Pancreas (tissue), 10 donors: Measurements from ENCODE around the gene POLR2I. TPM values are rescaled to one million over a fixed set of nuclear protein-coding genes. Genes with fewer than 3 reads are reported as not detected.

ENCODE experiments used
- ATAC-seq, 4 donors: fragments of 200-7000 bp; cut with Tn5 transposase; one replicate each; pipeline versions ENCODE4 v1.8.0 to v1.9.1; 2020; ENCODE audit warnings: mild to moderate bottlenecking in 4 of 4, moderate library complexity in 4 of 4
- DNase-seq, 6 donors: peaks; one replicate each; pipeline ENCODE4 v3.0.0-alpha.2; 2020
- FAIRE-seq: peaks from 2 replicates; lab custom pipeline; 2012; peaks lifted over from hg19 to GRCh38; lab: Jason Lieb, UNC
- H3K27ac ChIP-seq, 4 donors: fragments of 200-600 bp; sonication (generic); 1 replicate in 3 of 4; 2 replicates in 1 of 4; pipeline versions ENCODE4 v1.5.0 to v1.8.0; 2020
- H3K27me3 ChIP-seq, 4 donors: fragments of 200-600 bp; one replicate each; pipeline ENCODE4 v1.8.0; 2021
- H3K36me3 ChIP-seq, 3 donors: fragments of 200-600 bp; sonication (generic) in 1 of 3; one replicate each; pipeline versions ENCODE4 v1.5.0 to v1.8.0; 2020 to 2021
- H3K4me1 ChIP-seq, 3 donors: fragments of 200-600 bp; one replicate each; pipeline ENCODE4 v1.8.0; 2021
- H3K4me3 ChIP-seq, 4 donors: fragments of 200-600 bp; sonication (generic) in 2 of 4; one replicate each; pipeline versions ENCODE4 v1.5.0 to v1.8.0; 2020 to 2021
- H3K9me3 ChIP-seq, 4 donors: fragments of 200-600 bp; one replicate each; pipeline ENCODE4 v1.8.0; 2021
- WGBS, 2 donors: extraction: QIAGEN DNeasy Blood & Tissue Kit; methylation state at CpG; one replicate each; pipeline ENCODE4 v1.1.7; 2013; 5-methylcytosine and 5-hydroxymethylcytosine counted together
- intact Hi-C, 3 donors: fragments of 100-400 bp; cut with DNase I; formaldehyde crosslinking; loops; one replicate each; pipeline versions ENCODE4 v1.11.1 to v1.14.2; 2022
- polyA plus RNA-seq, 2 donors: library from polyadenylated mRNA; stranded (reverse); fragments of 200-250 nt; gene quantifications; one replicate each; pipeline ENCODE4 v1.2.3, GENCODE V29; 2013
- total RNA-seq, 6 donors: library from RNA; stranded (reverse); fragmentation: NEBNext Ultra II Directional in 4 of 6; extraction: Animal tissue kit (Norgen Biotek cat#: 25700) in 4 of 6; gene quantifications; one replicate each; pipeline versions ENCODE4 v1.2.1 to v1.2.4, GENCODE V29; 2021 to 2023
- TF ChIP-seq, protein P1 (sequence below), 4 donors: fragments of 200-600 bp; sonication (generic) in 3 of 4; IDR thresholded peaks; one replicate each; pipeline versions ENCODE4 v1.5.0 to v1.8.0; 2021; ENCODE audit warnings: antibody characterized with exemption in 4 of 4
- donor health status: healthy with polysubstance abuse.
- donor health status: DM: no; HTN: no; CAD: no; lungs with moderate emphysema.
- donor health status: DM: no; HTN: no; CAD: no.
- donor health status: control.
- donor health status: control.
- donor health status: Bipolar disorder and iron deficiency.
- donor health status: DM: yes; HTN: yes; CAD: no.
- donor health status: DM: no; HTN: no; CAD: no.
- donor health status: DM: no; HTN: no; CAD: no.
- donor health status: DM: yes; HTN: yes; CAD: no.

Gene POLR2I
- total and polyA plus RNA-seq, 8 donors, result 29.8 to 58.0 (median 37.1) TPM

DNA sequence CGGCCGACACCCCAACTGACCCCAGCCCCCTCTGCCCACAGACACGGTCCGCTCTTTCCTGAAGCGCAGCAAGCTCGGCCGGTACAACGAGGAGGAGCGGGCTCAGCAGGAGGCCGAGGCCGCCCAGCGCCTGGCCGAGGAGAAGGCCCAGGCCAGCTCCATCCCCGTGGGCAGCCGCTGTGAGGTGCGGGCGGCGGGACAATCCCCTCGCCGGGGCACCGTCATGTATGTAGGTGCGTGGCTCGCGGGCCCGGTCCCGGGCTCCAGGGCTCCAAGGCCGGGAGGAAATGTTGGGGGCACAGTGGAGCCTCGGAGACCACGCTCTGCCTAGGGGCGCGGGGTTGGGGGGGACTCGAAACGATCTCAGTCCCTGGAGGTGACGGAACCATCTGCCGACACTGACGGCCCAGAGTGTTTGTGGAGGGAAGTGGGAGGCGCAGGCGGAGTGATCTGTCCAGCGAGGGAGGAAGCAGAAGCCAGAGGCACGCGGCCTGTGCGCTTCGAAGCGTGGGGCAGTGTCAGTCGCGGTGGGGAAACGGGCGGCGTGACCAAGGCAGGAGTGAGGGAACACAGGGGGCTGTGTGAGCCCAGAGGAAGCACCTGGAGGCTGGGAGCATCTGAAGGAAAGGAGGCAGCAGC, 6.9 kb upstream of the POLR2I start:
- ATAC-seq, result no peak
- H3K27ac ChIP-seq, result no peak overlapping the region
- FAIRE-seq, result no peak
- 90% methylated on average over 44 to 49 of the region's 49 CpGs for WGBS, 2 donors
- peaks cover 0 to 4% (median 2%) of the 10 kb centered on the region in 3 donors for H3K36me3 ChIP-seq
- DNase-seq, result no peak
- intact Hi-C loops, result no loop called here
- peaks cover 0 to 3% (median 0%) of the 10 kb centered on the region in 3 donors for H3K4me1 ChIP-seq
- no peaks in the 10 kb centered on the region for H3K9me3 ChIP-seq
- H3K4me3 ChIP-seq, result no peak overlapping the region
- no peaks in the 10 kb centered on the region for H3K27me3 ChIP-seq
- TF ChIP-seq, protein P1, sequence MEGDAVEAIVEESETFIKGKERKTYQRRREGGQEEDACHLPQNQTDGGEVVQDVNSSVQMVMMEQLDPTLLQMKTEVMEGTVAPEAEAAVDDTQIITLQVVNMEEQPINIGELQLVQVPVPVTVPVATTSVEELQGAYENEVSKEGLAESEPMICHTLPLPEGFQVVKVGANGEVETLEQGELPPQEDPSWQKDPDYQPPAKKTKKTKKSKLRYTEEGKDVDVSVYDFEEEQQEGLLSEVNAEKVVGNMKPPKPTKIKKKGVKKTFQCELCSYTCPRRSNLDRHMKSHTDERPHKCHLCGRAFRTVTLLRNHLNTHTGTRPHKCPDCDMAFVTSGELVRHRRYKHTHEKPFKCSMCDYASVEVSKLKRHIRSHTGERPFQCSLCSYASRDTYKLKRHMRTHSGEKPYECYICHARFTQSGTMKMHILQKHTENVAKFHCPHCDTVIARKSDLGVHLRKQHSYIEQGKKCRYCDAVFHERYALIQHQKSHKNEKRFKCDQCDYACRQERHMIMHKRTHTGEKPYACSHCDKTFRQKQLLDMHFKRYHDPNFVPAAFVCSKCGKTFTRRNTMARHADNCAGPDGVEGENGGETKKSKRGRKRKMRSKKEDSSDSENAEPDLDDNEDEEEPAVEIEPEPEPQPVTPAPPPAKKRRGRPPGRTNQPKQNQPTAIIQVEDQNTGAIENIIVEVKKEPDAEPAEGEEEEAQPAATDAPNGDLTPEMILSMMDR (IDR thresholded peaks at IDR 0.05), result no peak

DNA sequence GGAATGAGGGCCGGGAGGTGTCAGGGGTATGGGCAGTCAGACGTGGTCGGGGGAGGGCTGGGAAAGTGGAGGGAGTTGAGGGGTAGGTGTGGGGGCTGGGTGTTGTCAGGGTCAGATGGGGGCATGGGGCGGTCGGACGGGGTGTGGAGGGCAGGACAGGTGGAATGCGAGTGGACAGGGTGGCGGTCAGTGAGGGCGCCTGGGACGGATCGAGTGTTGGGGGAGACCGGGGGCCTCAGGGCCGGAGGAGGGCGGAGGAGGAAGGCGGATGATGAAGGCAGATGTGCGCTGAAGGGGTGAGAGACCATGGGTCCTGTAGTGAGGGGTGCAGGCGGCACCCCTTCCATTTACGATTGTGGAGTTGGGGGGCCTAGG, 6.3 kb upstream of the POLR2I start:
- ATAC-seq, result no peak
- Histone ChIP-seq H3K4me3 (no peak overlapping the region), H3K36me3 (peaks cover 0 to 4% (median 2%) of the 10 kb centered on the region in 3 donors), H3K4me1 (peaks cover 0 to 9% (median 3%) of the 10 kb centered on the region in 3 donors), H3K27me3 (no peaks in the 10 kb centered on the region), H3K9me3 (no peaks in the 10 kb centered on the region), H3K27ac (no peak overlapping the region)
- TF ChIP-seq, protein P1 (IDR thresholded peaks at IDR 0.05), result no peak
- FAIRE-seq, result no peak
- WGBS, 2 donors, result 92% methylated on average over 17 to 18 of the region's 18 CpGs
- DNase-seq, result no peak
- intact Hi-C loops, result no loop called here

DNA sequence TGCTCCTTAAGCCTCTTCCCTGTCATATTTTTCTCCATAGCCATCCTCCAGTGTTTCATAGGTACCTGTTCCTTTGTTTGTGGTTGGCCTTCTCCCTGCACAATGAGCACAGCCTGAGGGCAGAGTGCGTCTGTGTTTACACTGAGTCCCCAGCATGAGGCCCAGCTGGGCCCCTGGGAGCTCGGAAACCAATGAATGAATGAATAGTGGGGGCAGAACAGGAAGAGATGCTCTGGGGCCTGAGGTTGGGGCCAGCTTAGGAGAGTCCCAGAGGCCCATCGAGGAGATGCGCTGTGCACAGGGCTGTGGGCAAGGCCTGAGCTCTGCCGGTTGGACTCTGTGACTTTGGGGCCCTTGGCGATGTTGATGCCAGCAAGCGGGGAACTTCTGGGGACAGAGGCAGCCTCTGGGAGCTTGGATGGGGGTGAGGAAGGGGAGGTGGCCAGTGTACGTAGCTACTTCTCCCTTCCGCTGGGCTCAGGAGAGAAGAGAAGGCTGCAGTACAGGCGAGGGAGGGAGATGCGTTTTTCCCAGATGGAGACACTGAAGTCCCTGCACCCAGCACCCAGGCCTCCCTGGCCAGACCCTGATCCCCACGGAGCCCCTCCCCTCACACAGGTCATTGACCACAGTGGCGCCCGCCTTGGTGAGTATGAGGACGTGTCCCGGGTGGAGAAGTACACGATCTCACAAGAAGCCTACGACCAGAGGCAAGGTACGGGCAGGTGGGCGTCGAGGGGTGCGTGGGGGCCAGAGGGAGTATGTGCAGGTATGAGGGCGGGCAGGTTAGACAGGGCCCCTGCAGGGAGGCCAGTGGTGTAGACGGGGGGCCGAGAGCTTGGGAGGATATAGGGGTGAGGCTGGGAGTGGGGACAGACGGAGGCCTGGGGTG, 5.7 kb upstream of the POLR2I start:
- DNase-seq (peak in 1 of 6 donors; percentile 68), FAIRE-seq (no peak), ATAC-seq (no peak)
- 89% methylated on average over 23 to 26 of the region's 26 CpGs for WGBS, 2 donors
- Histone ChIP-seq H3K27ac (no peak overlapping the region), H3K9me3 (no peaks in the 10 kb centered on the region), H3K4me3 (no peak overlapping the region), H3K27me3 (no peaks in the 10 kb centered on the region), H3K4me1 (peaks cover 0 to 10% (median 6%) of the 10 kb centered on the region in 3 donors), H3K36me3 (peaks cover 0 to 4% (median 2%) of the 10 kb centered on the region in 3 donors)
- intact Hi-C loops, result no loop called here
- TF ChIP-seq, protein P1 (IDR thresholded peaks at IDR 0.05), result no peak

DNA sequence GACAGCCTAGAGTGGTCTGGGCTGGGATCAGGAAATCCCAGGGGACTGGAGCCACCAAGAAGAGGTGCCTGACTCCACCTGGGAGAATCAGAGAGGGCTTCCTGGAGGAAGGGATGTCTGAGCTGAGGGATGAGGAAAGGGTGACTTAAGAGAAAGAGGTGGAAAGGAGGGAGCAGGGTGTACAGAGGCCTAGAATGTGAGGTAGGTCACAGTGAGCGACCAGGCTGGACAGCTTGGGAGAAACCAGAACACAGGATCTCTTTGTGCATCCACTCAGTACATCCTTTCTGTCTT, 1.6 kb upstream of the POLR2I start:
- DNase-seq, result no peak
- TF ChIP-seq, protein P1 (IDR thresholded peaks at IDR 0.05), result no peak
- no peaks in the 10 kb centered on the region for H3K27me3 ChIP-seq
- peak overlapping the region in 2 of 4 donors; percentile 63 to 80 for H3K4me3 ChIP-seq
- no peaks in the 10 kb centered on the region for H3K9me3 ChIP-seq
- H3K27ac ChIP-seq, result no peak overlapping the region
- ATAC-seq, result no peak
- 97 to 100% methylated on average over 1 of the region's 1 CpG for WGBS, 2 donors
- peaks cover 0 to 15% (median 6%) of the 10 kb centered on the region in 3 donors for H3K4me1 ChIP-seq
- FAIRE-seq, result no peak
- H3K36me3 ChIP-seq, result no peaks in the 10 kb centered on the region
- intact Hi-C loops, result no loop called here
